NOMO-1 (cell line): ENCODE data around the gene KRTAP9-3.
A peak's percentile ranks its signal among the peaks of the same experiment; 100 is the strongest.
"Not testable (repeated sequence)": the region's sequence is repeated elsewhere in the genome, so short reads cannot be mapped to it uniquely, and the experiment has no call there.

Experiments used
- DNase-seq, 2 experiments: peaks; one replicate each; lab custom pipeline; 2025; ENCODE audit not compliant: unreplicated experiment in 2 of 2; lab: John Stamatoyannopoulos, UW

Gene KRTAP9-3

GRCh38 chr17:41249637-41250240 lies 17.5 kb downstream of the KRTAP9-3 start, which contains the start of gene KRTAP9-4:
KRTAP9-4 (plus strand) TSS chr17:41249687; CDS start chr17:41249721, 34 bp downstream.
- DNase-seq, result not testable (repeated sequence)

- DNase-seq, result no peak
Measured at GRCh38 chr17:41251261-41251660, 19.0 kb downstream of the KRTAP9-3 start.

DNA sequence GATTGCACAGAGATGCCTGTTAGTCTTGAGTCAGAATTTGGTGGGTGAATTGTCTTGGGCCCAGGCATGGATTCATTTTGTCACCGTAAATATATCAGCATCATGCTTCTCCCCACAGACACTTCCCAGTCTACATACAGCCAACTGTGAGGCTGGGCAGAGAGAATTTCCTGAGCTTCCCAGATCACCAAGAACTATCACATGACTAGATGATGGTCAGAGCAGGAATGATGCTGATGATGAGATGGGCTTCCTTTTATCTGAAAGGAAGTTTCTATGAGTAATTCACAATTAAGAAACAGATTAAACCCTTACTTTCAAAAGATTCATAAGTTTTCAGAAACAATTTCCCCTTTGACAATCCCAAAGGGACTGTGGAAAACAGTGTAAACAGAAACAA lies 22.6 kb downstream of the KRTAP9-3 start:
- no peak for DNase-seq

DNA sequence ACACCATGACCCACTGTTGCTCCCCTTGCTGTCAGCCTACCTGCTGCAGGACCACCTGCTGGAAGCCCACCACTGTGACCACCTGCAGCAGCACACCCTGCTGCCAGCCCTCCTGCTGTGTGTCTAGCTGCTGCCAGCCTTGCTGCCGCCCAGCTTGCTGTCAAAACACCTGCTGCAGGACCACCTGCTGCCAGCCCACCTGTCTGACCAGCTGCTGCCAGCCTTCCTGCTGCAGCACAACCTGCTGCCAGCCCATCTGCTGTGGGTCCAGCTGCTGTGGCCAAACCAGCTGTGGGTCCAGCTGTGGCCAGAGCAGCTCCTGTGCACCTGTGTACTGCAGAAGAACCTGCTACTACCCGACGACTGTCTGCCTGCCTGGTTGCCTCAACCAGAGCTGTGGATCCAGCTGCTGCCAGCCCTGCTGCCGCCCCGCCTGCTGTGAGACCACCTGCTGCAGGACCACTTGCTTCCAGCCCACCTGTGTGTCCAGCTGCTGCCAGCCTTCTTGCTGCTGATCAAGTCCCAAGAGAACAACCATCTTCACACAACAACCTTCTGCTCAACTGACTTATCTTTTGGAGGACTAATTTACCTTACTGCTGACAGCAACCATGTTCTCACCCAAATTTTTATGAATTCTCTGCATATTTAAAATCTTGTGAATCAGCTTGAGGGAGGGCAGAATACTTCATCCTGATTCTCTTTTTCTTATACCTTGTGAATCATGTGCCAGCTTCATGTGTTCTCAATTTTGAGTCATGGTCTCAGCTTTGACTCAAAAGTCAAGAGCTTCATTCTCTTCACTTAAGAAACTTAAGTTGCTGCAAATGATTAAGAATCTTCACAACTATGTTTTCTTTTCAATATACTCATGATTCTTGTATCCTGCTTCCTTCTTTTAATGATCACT lies 23.4 kb downstream of the KRTAP9-3 start, which contains the start of gene KRTAP9-9:
KRTAP9-9 (plus strand) TSS at position 4 of the 910 bp plus-strand sequence.
- not testable (repeated sequence) for DNase-seq

GRCh38 chr17:41256291-41256685 lies 24.0 kb downstream of the KRTAP9-3 start:
- no peak for DNase-seq

DNA sequence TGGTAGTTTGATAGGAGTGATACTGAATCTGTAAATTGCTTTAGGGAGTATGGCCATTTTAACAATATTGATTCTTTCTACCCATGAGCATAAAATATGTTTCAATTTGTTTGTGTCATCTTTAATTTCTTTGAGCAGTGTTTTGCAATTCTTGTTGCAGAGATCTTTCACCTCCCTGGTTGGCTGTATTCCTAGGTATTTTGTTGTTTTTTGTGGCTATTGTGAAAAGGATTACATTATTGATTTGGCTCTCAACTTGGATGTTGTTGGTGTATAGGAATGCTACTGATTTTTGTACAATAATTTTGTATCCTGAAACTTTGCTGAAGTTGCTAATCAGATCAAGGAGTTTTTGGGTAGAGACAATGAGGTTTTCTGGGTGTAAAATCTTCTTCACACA lies 26.2 kb downstream of the KRTAP9-3 start:
- DNase-seq, result no peak

DNA sequence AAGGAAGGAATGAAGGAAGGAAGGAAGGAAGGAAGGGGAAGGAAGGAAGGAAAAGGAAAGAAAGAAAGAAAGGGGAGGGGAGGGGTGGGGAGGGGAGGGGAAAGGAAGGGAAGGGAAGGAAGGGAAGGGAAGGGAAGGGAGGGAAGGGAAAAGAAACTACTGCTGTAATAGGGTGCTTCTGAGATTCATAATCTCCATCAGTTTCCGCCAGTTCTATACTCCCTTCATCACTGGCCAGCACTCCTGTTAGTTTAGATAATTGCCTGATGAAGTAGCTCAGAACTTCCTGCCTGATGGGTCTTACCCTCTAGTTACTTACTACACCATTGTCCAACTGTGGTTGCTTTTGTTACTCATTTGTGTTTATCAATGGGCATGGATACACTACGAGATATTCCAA lies 31.0 kb downstream of the KRTAP9-3 start:
- no peak for DNase-seq

- DNase-seq, result no peak
Measured at GRCh38 chr17:41264599-41264998, 32.4 kb downstream of the KRTAP9-3 start.

GRCh38 chr17:41265078-41265477 lies 32.8 kb downstream of the KRTAP9-3 start, which contains the start of gene KRTAP9-6:
KRTAP9-6 (plus strand) TSS chr17:41265378; CDS start chr17:41265378, 0 bp downstream.
- no peak for DNase-seq

DNA sequence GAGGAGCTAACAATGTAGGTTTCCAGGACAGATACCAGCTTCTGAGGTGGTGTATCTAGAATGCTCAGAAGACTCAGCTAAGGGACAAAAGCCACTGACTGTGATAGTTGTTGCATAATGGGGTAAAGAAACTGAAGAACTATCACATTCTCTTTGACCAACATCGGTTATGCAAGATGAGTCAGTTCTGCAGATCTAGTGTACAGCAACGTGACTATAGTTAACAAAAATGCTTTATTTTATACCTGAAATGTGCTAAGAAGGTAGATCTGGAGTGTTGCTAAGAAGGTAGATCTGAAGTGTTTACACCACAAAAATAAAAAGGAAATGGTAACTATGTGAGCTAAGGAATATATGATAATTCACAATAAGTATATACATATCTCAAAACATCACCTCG lies 35.5 kb downstream of the KRTAP9-3 start:
- DNase-seq, result peak; percentile 8 to 58

- DNase-seq, result not testable (repeated sequence)
Measured at GRCh38 chr17:41271323-41271722, 39.1 kb downstream of the KRTAP9-3 start.

DNA sequence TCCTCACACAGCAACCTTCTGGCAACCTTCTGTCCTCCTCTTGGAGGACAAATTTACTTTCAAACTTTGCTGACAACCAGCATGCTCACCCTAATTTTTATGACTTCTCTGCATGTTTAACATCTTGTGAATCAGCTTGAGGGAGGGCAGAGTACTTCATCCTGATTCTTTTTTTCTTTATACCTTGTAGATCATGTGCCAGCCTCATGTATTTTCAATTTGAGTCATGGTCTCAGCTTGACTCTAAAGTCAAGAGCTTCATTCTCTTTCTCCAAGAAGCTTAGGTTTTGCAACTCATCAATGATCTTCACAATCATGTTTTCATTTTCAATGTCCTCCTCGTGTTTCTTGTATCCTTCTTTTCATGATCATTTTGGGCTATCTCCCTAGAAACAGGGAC lies 39.6 kb downstream of the KRTAP9-3 start:
- no peak for DNase-seq

- not testable (repeated sequence) for DNase-seq
Measured at GRCh38 chr17:41275648-41276190, 43.5 kb downstream of the KRTAP9-3 start, which contains the start of gene KRTAP9-7. KRTAP9-7 (plus strand) TSS chr17:41275698; CDS start chr17:41275698, 0 bp downstream.

GRCh38 chr17:41278176-41278955 lies 46.1 kb downstream of the KRTAP9-3 start:
- DNase-seq, result no peak
